ENCODE results near the gene ACAD8. TPM values are rescaled to one million over a fixed set of nuclear protein-coding genes. Genes with fewer than 3 reads are reported as not detected.
A peak's percentile ranks its signal among the peaks of the same experiment; 100 is the strongest.
"Not testable (repeated sequence)": the region's sequence is repeated elsewhere in the genome, so short reads cannot be mapped to it uniquely, and the experiment has no call there.

Gene ACAD8
- total and polyA plus RNA-seq, 2 experiments from 2014 or later = 18.9 to 19.4 TPM

DNA sequence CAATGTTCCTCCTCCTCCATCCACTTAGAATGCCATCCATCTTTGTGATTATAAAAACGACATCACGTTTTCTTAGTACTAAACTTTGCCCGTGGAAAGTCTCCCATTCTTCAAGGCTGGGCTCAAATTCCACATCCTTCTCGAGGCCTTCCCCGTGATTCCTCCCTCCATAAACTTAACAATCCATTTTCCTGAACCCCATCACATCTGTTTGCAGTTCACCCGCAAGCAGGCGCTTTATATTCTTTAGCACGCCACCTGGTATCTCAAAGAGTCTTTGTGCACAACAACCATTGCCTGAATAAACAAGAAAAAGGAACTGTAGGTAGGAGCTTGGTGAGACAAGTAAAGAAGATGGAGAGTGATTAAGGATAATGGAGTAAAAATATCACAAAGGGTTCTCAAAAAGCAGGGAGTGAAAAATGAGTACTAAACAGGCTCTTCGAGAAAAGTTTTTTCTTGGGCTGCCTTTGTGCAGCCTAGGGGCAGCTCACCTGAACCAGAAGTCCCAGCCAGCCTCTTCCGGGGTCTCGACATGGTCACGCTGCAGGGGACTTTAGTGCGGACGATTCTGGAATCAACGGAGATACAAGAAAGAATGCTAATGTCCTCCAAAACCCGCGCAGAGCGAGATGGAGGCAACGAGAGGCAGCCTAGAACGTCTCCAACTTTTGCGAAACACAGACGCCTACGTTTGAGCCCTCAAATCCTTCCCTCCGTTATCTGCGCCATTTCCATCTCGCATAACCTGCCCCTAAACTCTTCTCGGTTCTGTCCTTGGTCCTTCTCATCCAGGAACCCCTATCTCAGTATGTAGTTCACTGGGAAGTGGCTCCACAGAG, 801 bp upstream of the ACAD8 start:
- H3K36me3 ChIP-seq (ENCODE audit: low read depth) = peaks cover 7% of the 10 kb centered on the region; the same call in 1 of the 2 replicates
- peak; percentile 84 for DNase-seq
- peaks cover 25% of the 10 kb centered on the region for H3K79me2 ChIP-seq (ENCODE audit: insufficient read depth)
- H3K4me2 ChIP-seq (ENCODE audit: unreplicated experiment) = peak overlapping the region; percentile 99
- H3F3A ChIP-seq (ENCODE audit: insufficient read depth) = 0 out of 2 replicates have a peak, but pooled peaks cover 10% of the 10 kb centered on the region
- in situ Hi-C loops (cut with MboI) = no loop called here
- peak overlapping the region; percentile 89 for H3K4me3 ChIP-seq
- no peaks in the 10 kb centered on the region for H3K27me3 ChIP-seq (replicated peaks; ENCODE audit: insufficient read depth)
- peak overlapping the region; percentile 96 for H2AFZ ChIP-seq
- 1 to 2% methylated on average over 27 of the region's 27 CpGs for WGBS, 2 experiments (ENCODE audit: low coverage in 1 of 2, low lambda C conversion rate in 2 of 2, missing lambda C conversion rate in 2 of 2)
- no peaks in the 10 kb centered on the region for H3K9me3 ChIP-seq (ENCODE audit: low read depth)
- no peaks in the 10 kb centered on the region for H4K20me1 ChIP-seq (ENCODE audit: insufficient read depth)
- peak overlapping the region; percentile 79 for H3K9ac ChIP-seq
- TF ChIP-seq EZH2 (IDR thresholded peaks at IDR 0.05; ENCODE audit: insufficient read depth, poor library complexity, severe bottlenecking) = no peak
- TF ChIP-seq EZH2phosphoT487 (IDR thresholded peaks at IDR 0.05; ENCODE audit: insufficient read depth, low read depth) = no peak
- H3K9me2 ChIP-seq (ENCODE audit: insufficient read depth) = no peaks in the 10 kb centered on the region
- H3K4me1 ChIP-seq (ENCODE audit: insufficient read depth) = peaks cover 15% of the 10 kb centered on the region
- H3K27ac ChIP-seq = peak overlapping the region; percentile 74

DNA sequence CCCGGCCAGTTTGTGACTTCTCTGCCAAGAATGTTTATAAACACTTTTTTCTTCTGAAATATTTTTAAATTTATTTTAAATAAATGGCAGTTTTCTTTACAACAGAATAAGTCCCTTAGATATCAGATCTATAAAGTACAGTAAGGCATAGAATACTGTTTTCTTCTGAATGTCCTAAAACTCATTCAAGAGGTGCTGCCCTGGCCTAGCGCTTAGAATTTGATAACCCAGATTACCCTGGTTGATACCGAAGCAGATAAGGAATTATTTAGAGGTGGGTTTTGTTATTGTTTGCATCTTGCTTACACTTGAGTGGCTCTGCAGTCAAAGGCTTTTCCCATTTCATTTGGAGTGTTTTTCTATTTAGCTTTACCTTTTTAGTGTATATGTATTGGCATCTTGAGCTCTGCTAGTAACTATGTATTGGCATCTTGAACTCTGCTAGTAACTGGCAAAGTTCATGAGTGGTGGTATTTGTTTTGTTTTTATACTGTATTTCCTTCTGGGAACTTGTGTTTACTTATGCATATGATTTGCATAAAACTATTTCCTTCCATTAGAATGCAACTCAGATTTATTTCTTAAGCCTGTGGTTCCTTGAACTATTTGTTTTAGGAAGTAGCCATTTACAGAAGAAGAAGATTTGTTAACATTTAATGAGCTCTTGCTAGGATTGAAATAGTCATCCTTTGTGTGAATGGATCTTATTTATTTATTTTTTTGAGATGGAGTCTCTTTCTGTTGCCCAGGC, 1.2 kb downstream of the ACAD8 start:
- peaks cover 15% of the 10 kb centered on the region for H3K4me1 ChIP-seq (ENCODE audit: insufficient read depth)
- no peaks in the 10 kb centered on the region for H3K27me3 ChIP-seq (replicated peaks; ENCODE audit: insufficient read depth)
- H3K9ac ChIP-seq = peak overlapping the region; percentile 79
- in situ Hi-C loops (cut with MboI) = no loop called here
- TF ChIP-seq EZH2phosphoT487 (IDR thresholded peaks at IDR 0.05; ENCODE audit: insufficient read depth, low read depth) = no peak
- no peak for TF ChIP-seq EZH2 (IDR thresholded peaks at IDR 0.05; ENCODE audit: insufficient read depth, poor library complexity, severe bottlenecking)
- H3K4me3 ChIP-seq = peak overlapping the region; percentile 89
- H3F3A ChIP-seq (ENCODE audit: insufficient read depth) = 0 out of 2 replicates have a peak, but pooled peaks cover 10% of the 10 kb centered on the region
- no peaks in the 10 kb centered on the region for H3K9me3 ChIP-seq (ENCODE audit: low read depth)
- peaks cover 25% of the 10 kb centered on the region for H3K79me2 ChIP-seq (ENCODE audit: insufficient read depth)
- H3K4me2 ChIP-seq (ENCODE audit: unreplicated experiment) = peak overlapping the region; percentile 82
- H2AFZ ChIP-seq = peak overlapping the region; percentile 96; the same call in 1 of the 2 replicates
- 70 to 72% methylated on average over 3 of the region's 3 CpGs for WGBS, 2 experiments (ENCODE audit: low coverage in 1 of 2, low lambda C conversion rate in 2 of 2, missing lambda C conversion rate in 2 of 2)
- no peak overlapping the region for H3K27ac ChIP-seq
- H4K20me1 ChIP-seq (ENCODE audit: insufficient read depth) = no peaks in the 10 kb centered on the region
- no peaks in the 10 kb centered on the region for H3K9me2 ChIP-seq (ENCODE audit: insufficient read depth)
- H3K36me3 ChIP-seq (ENCODE audit: low read depth) = no peaks in the 10 kb centered on the region
- DNase-seq = no peak

DNA sequence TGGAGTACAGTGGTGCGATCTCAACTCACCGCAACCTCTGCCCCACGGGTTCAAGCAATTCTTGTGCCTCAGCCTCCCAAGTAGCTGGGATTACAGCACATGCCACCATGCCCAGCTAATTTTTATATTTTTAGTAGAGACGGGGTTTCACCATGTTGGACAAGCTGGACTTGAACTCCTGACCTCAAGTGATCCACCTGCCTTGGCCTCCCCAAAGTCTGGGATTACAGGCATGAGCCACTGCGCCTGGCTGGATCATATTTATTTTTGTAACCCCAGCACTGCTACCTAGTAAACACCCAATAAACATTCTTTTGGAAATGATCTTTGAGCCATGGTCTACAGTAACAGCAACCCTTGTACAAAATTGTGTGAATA, 1.8 kb downstream of the ACAD8 start:
- H2AFZ ChIP-seq; H3K4me3 ChIP-seq; H3K9ac ChIP-seq; H3K9me2 ChIP-seq (ENCODE audit: insufficient read depth); in situ Hi-C loops (cut with MboI); DNase-seq; H4K20me1 ChIP-seq (ENCODE audit: insufficient read depth); H3K9me3 ChIP-seq (ENCODE audit: low read depth); H3K27me3 ChIP-seq (replicated peaks; ENCODE audit: insufficient read depth); H3K4me2 ChIP-seq (ENCODE audit: unreplicated experiment); H3K36me3 ChIP-seq (ENCODE audit: low read depth); H3K27ac ChIP-seq: not testable (repeated sequence)
- Histone ChIP-seq H3K79me2 (ENCODE audit: insufficient read depth) (peaks cover 25% of the 10 kb centered on the region), H3K4me1 (ENCODE audit: insufficient read depth) (peaks cover 15% of the 10 kb centered on the region), H3F3A (ENCODE audit: insufficient read depth) (0 out of 2 replicates have a peak, but pooled peaks cover 10% of the 10 kb centered on the region)
- 97% methylated on average over 5 of the region's 5 CpGs for WGBS, 2 experiments (ENCODE audit: low coverage in 1 of 2, low lambda C conversion rate in 2 of 2, missing lambda C conversion rate in 2 of 2)

DNA sequence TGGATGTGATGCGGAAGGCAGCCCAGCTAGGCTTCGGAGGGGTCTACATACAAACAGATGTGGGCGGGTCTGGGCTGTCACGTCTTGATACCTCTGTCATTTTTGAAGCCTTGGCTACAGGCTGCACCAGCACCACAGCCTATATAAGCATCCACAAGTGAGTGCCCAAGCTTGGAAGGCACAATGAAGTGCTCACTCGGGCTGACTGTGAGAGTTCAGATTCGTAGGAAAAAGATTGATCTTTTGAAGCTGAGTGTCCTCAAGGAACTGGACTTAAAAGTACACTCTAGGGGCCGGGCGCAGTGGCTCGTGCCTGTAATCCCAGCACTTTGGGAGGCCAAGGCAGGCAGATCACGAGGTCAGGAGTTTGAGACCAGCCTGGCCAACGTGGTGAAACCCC, 3.7 kb downstream of the ACAD8 start:
- H3K27me3 ChIP-seq (replicated peaks; ENCODE audit: insufficient read depth) = no peaks in the 10 kb centered on the region
- H3K9me3 ChIP-seq (ENCODE audit: low read depth) = no peaks in the 10 kb centered on the region
- whole genome bisulfite sequencing, 2 experiments (ENCODE audit: low coverage in 1 of 2, low lambda C conversion rate in 2 of 2, missing lambda C conversion rate in 2 of 2) = 90 to 97% methylated on average over 11 of the region's 11 CpGs
- H4K20me1 ChIP-seq (ENCODE audit: insufficient read depth) = no peaks in the 10 kb centered on the region
- no peak overlapping the region for H2AFZ ChIP-seq
- H3K4me3 ChIP-seq = no peak overlapping the region
- H3K4me1 ChIP-seq (ENCODE audit: insufficient read depth) = peaks cover 12% of the 10 kb centered on the region
- no peak overlapping the region for H3K9ac ChIP-seq
- no peak for DNase-seq
- in situ Hi-C loops (cut with MboI) = no loop called here
- peaks cover 12% of the 10 kb centered on the region; the same call in 1 of the 2 replicates for H3K36me3 ChIP-seq (ENCODE audit: low read depth)
- TF ChIP-seq EZH2phosphoT487 (IDR thresholded peaks at IDR 0.05; ENCODE audit: insufficient read depth, low read depth) = no peak
- TF ChIP-seq EZH2 (IDR thresholded peaks at IDR 0.05; ENCODE audit: insufficient read depth, poor library complexity, severe bottlenecking) = no peak
- H3K4me2 ChIP-seq (ENCODE audit: unreplicated experiment) = no peak overlapping the region
- no peaks in the 10 kb centered on the region for H3K9me2 ChIP-seq (ENCODE audit: insufficient read depth)
- peaks cover 25% of the 10 kb centered on the region for H3K79me2 ChIP-seq (ENCODE audit: insufficient read depth)
- 0 out of 2 replicates have a peak, but pooled peaks cover 6% of the 10 kb centered on the region for H3F3A ChIP-seq (ENCODE audit: insufficient read depth)
- no peak overlapping the region for H3K27ac ChIP-seq

All from GM23248 (cell line).